Suprapubic skin (tissue), 4 donors: Measurements from ENCODE around the gene ITGB4. TPM values are rescaled to one million over a fixed set of nuclear protein-coding genes. Genes with fewer than 3 reads are reported as not detected.
A peak's percentile ranks its signal among the peaks of the same experiment; 100 is the strongest.

Experiments used
- DNase-seq, 2 donors: peaks; one replicate each; pipeline ENCODE4 v3.0.0-alpha.2; 2019; ENCODE audit warnings: low spot score in 2 of 2
- H3K27ac ChIP-seq: fragments of 200-600 bp; sonication (generic); one replicate; pipeline ENCODE4 v1.5.1; 2019
- H3K27me3 ChIP-seq: fragments of 200-600 bp; sonication (generic); one replicate; pipeline ENCODE4 v1.5.1; 2019
- H3K36me3 ChIP-seq: fragments of 200-600 bp; sonication (generic); one replicate; pipeline ENCODE4 v1.5.1; 2019
- H3K4me1 ChIP-seq: fragments of 200-600 bp; sonication (generic); one replicate; pipeline ENCODE4 v1.5.1; 2019
- H3K4me3 ChIP-seq: fragments of 200-600 bp; sonication (generic); one replicate; pipeline ENCODE4 v1.5.1; 2019; ENCODE audit warnings: mild to moderate bottlenecking
- H3K9me3 ChIP-seq: fragments of 200-600 bp; sonication (generic); one replicate; pipeline ENCODE4 v1.5.1; 2019
- CTCF ChIP-seq, 2 donors: fragments of 200-600 bp in 1 of 2; fragments of 450-650 bp in 1 of 2; sonication (generic) in 1 of 2; IDR thresholded peaks; one replicate each; pipeline ENCODE4 v1.5.1; 2016 to 2019; ENCODE audit warnings: antibody characterized with exemption in 2 of 2, mild to moderate bottlenecking in 1 of 2, moderate library complexity in 1 of 2
- EP300 ChIP-seq: sonication (generic); formaldehyde crosslinking; IDR thresholded peaks from one replicate; pipeline ENCODE4 v1.6.1; 2017; ENCODE audit warnings: antibody characterized with exemption
- POLR2A ChIP-seq, 2 donors: fragments of 450-650 bp; IDR thresholded peaks; one replicate each; pipeline ENCODE4 v1.6.1; 2017; ENCODE audit warnings: antibody characterized with exemption in 2 of 2, mild to moderate bottlenecking in 2 of 2, moderate library complexity in 2 of 2
- POLR2AphosphoS5 ChIP-seq, 3 donors: sonication (generic); formaldehyde crosslinking; IDR thresholded peaks; one replicate each; pipeline ENCODE4 v1.6.1; 2017; ENCODE audit warnings: antibody characterized with exemption in 3 of 3
- WGBS: methylation state at CpG from one replicate; pipeline ENCODE4 v1.1.5; 2018; 5-methylcytosine and 5-hydroxymethylcytosine counted together
- total RNA-seq, 4 donors: library from RNA; depleted of rRNA; stranded (reverse); fragments of >200 nt; gene quantifications; one replicate each; pipeline ENCODE4 v1.1.0, GENCODE V29; 2016

The ITGB4 gene
- total RNA-seq, 4 donors from 2014 or later = 382 to 583 (median 474) TPM

GRCh38 chr17:75680431-75680830 lies 40.8 kb upstream of the ITGB4 start:
- Histone ChIP-seq H3K4me1 (peaks cover 69% of the 10 kb centered on the region), H3K27me3 (no peaks in the 10 kb centered on the region), H3K4me3 (no peak overlapping the region), H3K9me3 (no peaks in the 10 kb centered on the region), H3K36me3 (peaks cover 20% of the 10 kb centered on the region), H3K27ac (peak overlapping the region; percentile 66)
- TF ChIP-seq POLR2A (IDR thresholded peaks at IDR 0.05) (no peak), POLR2AphosphoS5 (IDR thresholded peaks at IDR 0.05) (no peak), CTCF (IDR thresholded peaks at IDR 0.05) (no peak), EP300 (no peak)
- DNase-seq = no peak
- 82% methylated on average over 10 of the region's 10 CpGs for WGBS

GRCh38 chr17:75681289-75681688 lies 40.0 kb upstream of the ITGB4 start:
- WGBS = 45% methylated on average over 3 of the region's 3 CpGs
- peaks cover 76% of the 10 kb centered on the region for H3K4me1 ChIP-seq

DNA sequence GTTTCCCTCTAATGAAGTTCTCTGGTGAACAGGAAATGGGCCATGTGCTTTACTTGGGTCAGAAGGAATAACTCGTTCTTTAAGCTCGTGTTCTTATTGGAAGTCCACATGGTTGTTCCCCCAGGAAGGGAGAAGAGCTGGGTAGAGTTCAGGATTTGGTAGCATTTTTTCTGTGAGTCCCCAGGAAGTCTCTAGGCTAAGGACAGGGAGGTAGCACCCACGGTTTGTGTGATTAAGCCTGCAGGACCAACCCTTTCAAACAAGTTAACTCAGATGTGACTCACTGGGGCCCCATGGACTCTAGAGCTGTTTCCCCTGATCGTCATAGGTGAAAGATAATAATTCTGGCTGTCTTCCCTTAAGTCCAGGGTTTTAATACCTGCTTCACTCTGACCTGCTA lies 37.7 kb upstream of the ITGB4 start:
- H3K4me1 ChIP-seq = peaks cover 94% of the 10 kb centered on the region
- no peak overlapping the region for H3K4me3 ChIP-seq
- H3K27me3 ChIP-seq = no peaks in the 10 kb centered on the region
- peak overlapping the region; percentile 97 for H3K27ac ChIP-seq
- DNase-seq = no peak
- WGBS = 43% methylated on average over 4 of the region's 4 CpGs
- H3K36me3 ChIP-seq = peaks cover 1% of the 10 kb centered on the region
- H3K9me3 ChIP-seq = no peaks in the 10 kb centered on the region
- no peak for TF ChIP-seq CTCF (IDR thresholded peaks at IDR 0.05)
- no peak for TF ChIP-seq POLR2A (IDR thresholded peaks at IDR 0.05)
- TF ChIP-seq POLR2AphosphoS5 (IDR thresholded peaks at IDR 0.05) = no peak
- TF ChIP-seq EP300 = no peak

More at GRCh38 chr17:75681289-75681688, 40.0 kb upstream of the ITGB4 start:
- Histone ChIP-seq H3K27ac (peak overlapping the region; percentile 66), H3K27me3 (no peaks in the 10 kb centered on the region), H3K9me3 (no peaks in the 10 kb centered on the region), H3K4me3 (no peak overlapping the region), H3K36me3 (peaks cover 13% of the 10 kb centered on the region)
- no peak for DNase-seq
- TF ChIP-seq POLR2AphosphoS5 (IDR thresholded peaks at IDR 0.05) = no peak
- no peak for TF ChIP-seq POLR2A (IDR thresholded peaks at IDR 0.05)
- TF ChIP-seq CTCF (IDR thresholded peaks at IDR 0.05) = no peak
- no peak for TF ChIP-seq EP300

DNA sequence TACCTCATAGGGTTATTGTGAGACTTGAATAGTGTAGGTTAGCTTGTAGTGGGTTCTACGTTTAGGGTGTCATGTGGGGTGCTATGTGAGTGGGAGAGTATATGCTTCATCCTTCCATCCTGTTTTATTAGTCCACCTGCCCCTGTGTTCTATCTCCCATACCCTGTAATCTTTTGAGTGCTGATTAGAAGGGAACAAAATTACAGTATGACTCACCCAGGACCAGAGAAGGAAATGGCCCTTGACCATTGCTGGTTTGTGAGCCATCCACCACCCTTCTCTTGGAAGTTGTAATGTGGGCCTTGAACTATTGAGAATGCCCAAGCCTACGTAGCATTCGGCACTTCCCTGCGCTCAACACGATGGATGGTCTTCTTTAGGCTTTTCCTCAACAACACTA lies 37.0 kb upstream of the ITGB4 start:
- H3K9me3 ChIP-seq = no peaks in the 10 kb centered on the region
- no peak for TF ChIP-seq POLR2A (IDR thresholded peaks at IDR 0.05)
- no peak for TF ChIP-seq POLR2AphosphoS5 (IDR thresholded peaks at IDR 0.05)
- TF ChIP-seq EP300 = no peak
- TF ChIP-seq CTCF (IDR thresholded peaks at IDR 0.05) = no peak
- DNase-seq = no peak
- H3K36me3 ChIP-seq = no peaks in the 10 kb centered on the region
- WGBS = 96% methylated on average over 5 of the region's 5 CpGs
- no peak overlapping the region for H3K4me3 ChIP-seq
- H3K27ac ChIP-seq = peak overlapping the region; percentile 97
- H3K27me3 ChIP-seq = no peaks in the 10 kb centered on the region
- peaks cover 94% of the 10 kb centered on the region for H3K4me1 ChIP-seq

DNA sequence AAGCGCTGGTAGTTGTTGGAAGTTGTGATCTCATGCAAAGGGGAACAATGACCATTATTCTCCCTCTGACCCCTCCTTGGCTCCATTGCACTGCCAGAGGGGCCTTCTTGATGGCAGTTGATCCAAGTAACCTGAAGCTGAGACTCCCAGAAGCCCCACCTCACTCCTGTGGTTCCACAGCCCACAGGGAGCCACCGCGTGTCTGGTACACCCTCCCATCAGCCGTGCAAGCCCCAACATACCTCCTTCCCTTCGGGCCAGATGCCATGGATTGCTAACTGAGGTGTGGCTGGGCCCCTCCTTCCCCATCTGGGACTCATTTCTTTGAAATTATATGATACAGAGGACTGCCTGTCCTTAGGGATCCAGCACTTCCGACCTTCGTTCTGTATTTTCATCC lies 36.3 kb upstream of the ITGB4 start:
- Histone ChIP-seq H3K27me3 (no peaks in the 10 kb centered on the region), H3K4me1 (peaks cover 94% of the 10 kb centered on the region), H3K36me3 (no peaks in the 10 kb centered on the region), H3K27ac (peak overlapping the region; percentile 97), H3K4me3 (no peak overlapping the region), H3K9me3 (no peaks in the 10 kb centered on the region)
- 26% methylated on average over 7 of the region's 7 CpGs for WGBS
- TF ChIP-seq POLR2A (IDR thresholded peaks at IDR 0.05) (no peak), POLR2AphosphoS5 (IDR thresholded peaks at IDR 0.05) (peak in 2 of 3 donors; percentile 43 to 71)
- peak in 1 of 2 donors; percentile 87 for DNase-seq

GRCh38 chr17:75685499-75685898 lies 35.8 kb upstream of the ITGB4 start:
- no peak overlapping the region for H3K4me3 ChIP-seq
- H3K27me3 ChIP-seq = no peaks in the 10 kb centered on the region
- WGBS = 41% methylated on average over 3 of the region's 3 CpGs
- H3K4me1 ChIP-seq = peaks cover 94% of the 10 kb centered on the region
- H3K9me3 ChIP-seq = no peaks in the 10 kb centered on the region
- no peak for DNase-seq
- no peaks in the 10 kb centered on the region for H3K36me3 ChIP-seq
- TF ChIP-seq EP300 = no peak
- no peak for TF ChIP-seq POLR2A (IDR thresholded peaks at IDR 0.05)
- no peak for TF ChIP-seq POLR2AphosphoS5 (IDR thresholded peaks at IDR 0.05)
- no peak for TF ChIP-seq CTCF (IDR thresholded peaks at IDR 0.05)
- peak overlapping the region; percentile 97 for H3K27ac ChIP-seq
